NCI-H187 treated with DMSO at 0.1 percent for 48 hours (cell line): ENCODE measurements around the gene LRRTM4.

Source experiments
- DNase-seq: peaks from one replicate; lab custom pipeline; 2025; lab: John Stamatoyannopoulos, UW

The LRRTM4 gene

DNA sequence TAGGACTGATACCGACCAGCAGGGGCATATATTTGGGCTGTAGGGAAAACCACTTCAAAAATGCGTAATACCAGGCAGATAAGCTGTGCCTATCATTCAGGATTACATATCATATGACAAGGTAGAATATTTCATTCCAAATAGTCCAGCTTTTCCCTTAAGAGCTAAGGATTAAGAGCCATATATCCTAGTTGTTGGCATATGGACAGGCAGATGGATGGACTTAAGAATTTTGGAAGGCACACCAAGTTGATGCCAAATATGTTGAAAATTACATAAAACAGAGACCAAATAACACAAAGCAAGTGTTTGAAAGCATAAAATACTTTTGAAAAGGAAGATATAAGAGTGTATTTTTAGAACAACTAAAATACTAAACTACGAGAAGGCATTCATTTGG, 52.1 kb downstream of the LRRTM4 start:
- no peak for DNase-seq

DNA sequence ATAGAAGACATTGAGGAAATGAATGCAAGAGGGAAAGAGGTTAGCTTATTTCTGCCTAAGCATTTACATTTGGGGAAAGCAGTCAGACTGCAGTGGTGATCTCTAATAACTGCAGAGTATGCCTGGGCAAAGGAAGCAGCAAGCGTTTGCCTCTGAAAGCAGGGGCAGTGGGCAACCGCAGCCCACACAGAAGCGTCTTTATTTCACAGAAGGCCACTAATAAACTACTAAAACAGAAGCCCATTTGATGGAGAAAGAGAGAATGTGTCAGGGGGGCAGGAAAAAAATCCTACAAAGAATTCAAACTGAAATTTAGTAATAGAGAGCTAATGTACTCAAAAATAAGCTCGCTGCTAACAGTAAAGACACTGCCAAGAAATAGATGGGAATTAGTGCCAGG, 53.1 kb downstream of the LRRTM4 start:
- DNase-seq = no peak

DNA sequence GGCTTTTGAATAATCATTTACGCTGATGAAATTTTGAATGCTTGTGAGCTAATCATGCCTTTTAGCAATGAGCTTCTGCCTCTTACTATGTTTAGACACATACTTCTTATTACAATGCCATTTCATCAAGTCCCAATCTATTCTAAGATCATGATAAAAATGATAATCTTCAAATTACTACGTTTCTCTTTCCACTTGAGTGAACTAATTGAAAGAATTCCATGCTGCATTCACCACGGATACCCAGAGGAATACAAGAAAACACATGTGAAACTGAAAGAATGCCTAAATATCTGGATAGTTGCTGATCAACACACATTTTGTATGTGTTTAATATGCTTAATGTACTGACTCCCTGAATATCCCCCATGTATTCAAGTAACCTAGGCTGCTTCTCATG, 62.3 kb downstream of the LRRTM4 start:
- no peak for DNase-seq

DNA sequence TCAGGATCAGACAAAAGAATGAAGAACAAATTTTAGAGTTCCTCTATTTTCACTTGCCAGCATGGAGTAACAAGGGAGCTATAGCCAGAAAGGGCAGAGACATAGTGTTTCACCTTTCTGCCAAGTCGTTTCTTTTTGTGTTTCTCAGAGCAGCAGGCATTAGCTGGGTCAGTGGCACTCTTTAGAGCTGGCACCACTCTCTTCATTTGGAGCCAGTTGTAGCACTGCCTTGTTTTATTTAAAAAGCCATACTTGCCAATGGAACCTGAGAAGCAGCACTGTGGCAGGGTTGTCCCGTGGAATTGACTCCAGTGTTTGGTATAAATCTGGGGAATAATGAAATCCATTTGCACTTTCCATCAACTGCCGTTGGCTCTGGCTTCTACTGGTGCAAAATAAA, 64.0 kb downstream of the LRRTM4 start:
- no peak for DNase-seq

DNA sequence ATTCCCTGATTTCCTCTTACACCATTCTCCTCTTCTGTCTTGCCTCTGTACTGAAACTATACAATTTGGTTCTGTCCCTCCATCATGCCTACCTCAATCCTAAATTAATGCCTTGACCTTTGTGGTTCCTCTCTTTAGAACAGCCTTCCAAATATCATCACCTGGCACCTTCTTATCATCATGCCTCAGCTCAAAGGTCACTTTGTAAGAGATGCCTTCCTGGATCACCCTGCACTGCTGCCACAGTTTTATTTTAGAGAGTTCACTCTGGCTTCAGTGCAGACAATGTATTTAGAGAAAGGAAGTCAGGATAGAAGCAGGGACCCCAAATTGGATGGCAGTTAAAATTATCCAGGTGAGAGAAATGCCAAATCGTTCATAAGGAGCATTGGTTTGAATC, 64.5 kb downstream of the LRRTM4 start:
- DNase-seq = no peak

DNA sequence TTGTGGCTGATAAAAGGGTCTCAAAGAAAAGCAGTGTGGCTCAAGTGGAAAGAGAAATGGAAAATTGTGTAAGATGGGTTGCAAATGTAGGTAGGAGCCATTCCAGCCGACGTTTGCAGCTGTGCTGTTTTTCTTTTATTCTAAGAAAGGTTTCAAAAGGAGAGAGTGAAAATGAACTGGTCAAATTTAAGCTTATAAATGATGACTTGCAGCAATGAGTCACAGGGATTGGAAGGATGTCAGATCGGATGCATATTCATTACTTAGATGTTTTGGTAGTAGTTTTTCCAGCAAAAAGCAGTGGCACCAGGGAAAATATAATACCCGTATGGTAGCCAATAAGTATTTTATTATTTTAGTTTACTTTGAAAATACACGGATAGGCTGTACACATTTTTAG, 79.1 kb downstream of the LRRTM4 start:
- no peak for DNase-seq

DNA sequence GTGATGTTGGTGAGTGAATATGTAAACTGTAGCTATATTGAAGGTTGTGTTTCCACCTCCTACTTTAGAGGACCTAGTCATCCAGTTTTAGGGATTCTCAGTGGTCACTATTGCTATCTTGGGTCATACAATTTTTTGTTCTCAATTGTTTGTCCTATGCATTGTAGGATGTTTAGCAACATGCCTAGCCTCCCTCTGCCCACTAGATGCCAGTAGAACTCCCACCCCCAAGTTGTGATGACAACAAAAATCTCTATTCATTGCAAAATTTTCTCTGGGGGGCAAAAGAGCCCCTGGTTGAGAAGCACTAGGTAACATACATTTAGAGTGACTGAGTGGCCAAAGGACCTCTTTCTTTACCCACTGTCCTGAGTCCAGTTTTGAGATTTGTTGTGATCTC, 87.3 kb downstream of the LRRTM4 start:
- no peak for DNase-seq

DNA sequence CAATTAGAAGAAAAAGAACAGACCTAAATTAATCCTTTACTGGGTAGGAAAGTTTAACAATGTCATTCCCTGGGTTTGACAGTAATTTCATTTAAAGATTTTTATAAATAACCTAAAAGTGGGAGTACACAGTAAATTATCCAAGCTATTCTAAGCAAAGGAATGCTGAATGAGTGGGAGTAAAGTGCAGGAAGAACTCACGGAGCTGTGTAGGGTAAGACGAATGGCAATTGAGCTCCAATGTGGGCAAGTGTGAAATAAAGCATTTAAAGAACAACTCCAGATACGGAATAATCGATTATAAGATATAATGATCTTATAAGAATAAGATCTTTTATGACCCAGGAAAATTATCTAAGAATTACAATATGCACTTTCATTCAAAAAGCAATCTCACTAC, 93.2 kb downstream of the LRRTM4 start:
- no peak for DNase-seq

DNA sequence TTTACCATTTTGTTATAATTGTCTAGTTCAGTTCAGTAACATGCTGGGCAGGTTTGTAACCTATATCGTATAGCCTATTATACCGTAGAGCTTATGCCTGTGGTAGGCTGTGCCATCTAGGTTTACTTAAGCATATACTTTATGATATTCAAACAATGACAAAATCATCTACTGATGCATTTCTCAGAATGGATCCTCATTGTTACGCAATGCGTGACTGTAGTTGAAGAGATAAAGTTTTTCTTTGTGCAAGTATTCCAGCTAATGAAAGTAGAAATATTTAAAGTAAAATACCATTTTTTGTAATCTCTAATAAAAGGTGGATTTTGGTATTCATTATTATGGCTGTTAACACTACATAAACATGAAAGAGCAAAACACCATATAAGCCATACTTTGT, 100.2 kb downstream of the LRRTM4 start:
- DNase-seq = no peak

DNA sequence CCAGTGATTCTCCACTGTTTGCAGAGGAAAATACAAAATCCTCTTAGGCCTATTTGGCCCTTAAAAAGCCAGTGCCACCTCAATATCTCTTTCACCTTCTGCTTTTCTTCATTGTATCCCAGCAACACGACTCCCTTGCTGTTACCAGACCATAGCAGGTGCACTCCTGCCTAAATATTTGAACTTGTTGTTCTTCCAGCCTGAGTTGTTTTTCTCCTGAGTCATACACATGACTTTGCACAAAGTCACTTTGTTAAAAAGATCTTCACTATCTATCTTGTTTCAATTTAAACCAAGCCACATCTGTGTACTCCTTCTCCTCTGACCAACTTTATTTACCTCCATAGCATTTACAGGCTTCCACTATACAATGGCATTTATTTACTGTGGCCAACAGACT, 103.6 kb downstream of the LRRTM4 start:
- no peak for DNase-seq

DNA sequence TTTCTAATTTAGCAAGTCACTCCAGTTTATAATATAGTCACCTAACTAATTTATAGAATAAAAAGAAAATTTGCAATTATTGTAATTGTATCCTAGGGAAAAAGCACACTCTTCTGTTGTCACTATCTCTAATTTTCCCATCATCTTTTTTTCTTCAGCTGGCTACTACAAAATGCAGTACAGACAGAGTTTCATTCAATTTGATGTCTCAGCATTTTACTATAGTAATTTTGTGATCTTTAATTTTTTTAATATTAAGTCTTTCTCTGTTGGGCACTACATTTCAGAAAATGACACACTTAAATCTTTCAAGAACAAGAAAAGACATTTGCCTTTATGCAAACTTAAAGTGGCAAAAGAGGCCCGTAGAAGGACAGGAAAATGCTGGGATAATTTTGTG, 118.0 kb downstream of the LRRTM4 start:
- DNase-seq = no peak

DNA sequence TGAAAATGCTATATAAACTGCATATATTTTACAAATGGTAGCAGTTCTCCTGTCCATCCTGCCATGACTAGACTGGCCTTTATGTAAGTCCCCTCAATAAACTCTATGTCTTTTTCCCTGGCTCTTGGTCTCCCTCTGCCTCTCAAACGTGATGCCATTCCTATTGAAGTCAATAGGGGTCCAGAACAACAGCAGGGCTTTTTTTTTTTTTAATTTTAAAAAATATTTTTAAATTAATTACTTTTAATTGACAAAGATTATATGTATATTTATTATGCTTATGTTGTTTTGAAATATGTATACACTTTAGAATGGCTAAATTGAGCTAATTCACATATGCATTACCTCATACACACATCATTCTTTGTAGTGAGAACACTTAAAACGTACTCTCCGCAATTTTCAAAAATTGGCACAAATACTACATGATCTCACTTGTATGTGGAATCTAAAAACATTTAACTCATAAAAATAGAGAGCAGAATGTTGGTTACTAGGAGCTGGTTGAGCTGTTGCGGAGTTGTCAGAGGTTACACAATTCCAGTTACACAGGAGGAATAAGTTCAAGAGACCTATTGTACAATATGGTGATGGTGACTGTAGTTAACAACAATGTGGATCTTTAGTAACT, 123.1 kb downstream of the LRRTM4 start:
- DNase-seq = no peak

DNA sequence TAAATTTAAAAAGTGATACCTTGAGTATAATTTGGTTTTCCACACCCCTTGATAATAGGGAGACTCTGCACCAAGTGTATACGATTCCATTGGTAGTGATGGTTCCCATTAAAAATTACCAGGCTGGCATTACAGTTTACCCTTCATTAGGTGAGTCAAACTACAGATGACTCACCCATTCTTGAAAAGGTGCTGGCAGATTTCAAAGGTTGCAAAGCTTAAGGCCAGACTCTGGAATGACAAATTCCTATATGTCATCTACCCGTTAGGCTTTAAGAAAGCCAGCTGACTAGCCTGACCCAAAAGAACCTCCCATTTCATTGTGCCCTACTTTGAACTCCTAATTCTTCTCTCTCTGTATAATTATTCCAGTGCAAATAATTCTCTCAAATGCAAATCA, 124.4 kb downstream of the LRRTM4 start:
- DNase-seq = no peak

DNA sequence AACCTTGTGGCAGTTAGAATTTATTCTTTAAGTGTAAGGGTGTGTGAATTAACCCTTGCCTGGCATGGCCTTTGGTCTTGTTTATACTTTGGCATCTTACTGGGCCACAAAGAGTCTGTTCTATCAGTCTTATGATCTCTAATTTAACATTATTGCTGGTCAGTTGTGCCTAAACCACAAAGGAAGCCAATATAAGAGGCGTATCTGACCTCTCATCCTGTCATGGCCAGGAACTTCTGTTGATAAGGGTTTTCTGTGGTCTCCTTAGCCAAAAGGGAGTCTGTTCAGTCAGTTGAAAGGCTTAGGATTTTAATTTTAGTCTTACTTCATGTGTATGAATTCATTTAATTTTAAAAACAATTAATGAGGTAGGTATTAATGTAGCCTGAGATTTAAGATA, 127.2 kb downstream of the LRRTM4 start:
- no peak for DNase-seq

DNA sequence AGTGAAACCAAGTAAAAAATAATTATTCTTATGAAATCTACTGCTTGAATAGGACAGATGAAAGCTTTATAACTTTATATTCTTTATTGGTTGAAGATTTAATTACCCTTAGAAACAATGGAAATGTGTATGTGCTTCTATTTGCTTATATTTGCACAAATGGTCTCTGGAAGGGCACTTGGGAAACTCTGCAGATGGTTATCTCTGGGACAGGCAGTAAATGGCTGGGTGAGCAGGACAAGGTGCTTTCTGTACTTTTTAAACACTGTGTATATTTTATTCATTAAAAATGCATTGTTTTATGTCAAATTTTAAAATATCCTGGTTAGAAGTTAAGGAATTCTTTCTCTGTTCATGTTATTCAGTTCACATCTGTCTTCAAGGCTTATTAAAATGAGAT, 131.1 kb downstream of the LRRTM4 start:
- no peak for DNase-seq

DNA sequence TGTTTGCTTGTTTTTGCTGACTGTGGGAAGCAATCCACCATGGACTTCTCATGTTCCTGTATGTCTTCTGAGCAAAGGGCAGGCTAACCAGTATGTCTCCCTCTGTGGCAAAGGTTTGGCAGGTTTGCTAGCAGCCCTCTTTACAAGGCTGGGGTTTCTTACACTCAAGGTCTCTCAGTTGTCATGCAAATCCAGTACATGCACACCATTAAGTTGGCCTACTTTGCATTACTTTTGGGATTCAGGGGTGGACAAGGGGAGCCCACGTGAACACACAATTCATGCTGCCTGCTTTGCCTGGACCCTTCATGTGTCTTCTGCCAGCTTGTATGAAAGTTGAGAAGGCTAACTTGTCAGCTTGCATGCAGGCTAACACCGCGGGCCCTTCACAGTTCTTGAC, 134.9 kb downstream of the LRRTM4 start:
- DNase-seq = no peak

DNA sequence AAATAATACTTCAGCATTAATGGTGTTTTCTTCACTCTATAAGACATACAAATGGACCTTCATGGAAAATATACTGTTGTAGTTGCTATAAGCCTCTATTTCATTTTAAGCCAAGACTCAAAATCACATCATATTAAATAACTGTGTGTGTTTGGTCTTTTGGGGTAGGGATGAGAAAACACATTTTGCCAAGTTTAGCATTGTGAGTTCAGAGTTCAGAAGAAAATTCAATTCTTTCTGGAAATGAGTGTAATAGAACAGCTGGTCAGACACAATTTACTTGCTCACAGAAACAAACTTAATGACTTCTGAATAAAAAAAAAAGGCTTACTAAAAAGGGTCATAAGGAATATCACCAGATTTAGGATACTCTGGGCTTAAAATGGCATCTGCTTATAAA, 149.5 kb downstream of the LRRTM4 start:
- DNase-seq = no peak

DNA sequence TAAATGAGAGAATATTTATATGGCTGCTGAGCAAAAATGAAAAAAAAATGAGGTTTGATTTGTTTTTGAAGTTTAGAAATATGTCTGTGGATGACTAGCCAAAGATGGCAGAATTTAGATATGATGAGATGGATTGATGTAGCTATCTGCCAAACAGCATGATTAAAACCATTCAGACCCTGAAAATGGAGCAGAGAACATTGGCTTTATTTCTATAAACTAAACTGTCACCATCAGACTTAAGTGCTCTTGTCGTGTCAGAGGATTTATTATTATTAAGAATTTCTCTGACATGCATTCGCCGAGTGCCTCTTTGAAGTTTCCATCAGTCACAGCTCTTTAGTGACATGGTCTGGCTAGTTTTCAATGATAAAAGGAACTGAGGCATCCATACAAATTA, 151.7 kb downstream of the LRRTM4 start:
- no peak for DNase-seq

DNA sequence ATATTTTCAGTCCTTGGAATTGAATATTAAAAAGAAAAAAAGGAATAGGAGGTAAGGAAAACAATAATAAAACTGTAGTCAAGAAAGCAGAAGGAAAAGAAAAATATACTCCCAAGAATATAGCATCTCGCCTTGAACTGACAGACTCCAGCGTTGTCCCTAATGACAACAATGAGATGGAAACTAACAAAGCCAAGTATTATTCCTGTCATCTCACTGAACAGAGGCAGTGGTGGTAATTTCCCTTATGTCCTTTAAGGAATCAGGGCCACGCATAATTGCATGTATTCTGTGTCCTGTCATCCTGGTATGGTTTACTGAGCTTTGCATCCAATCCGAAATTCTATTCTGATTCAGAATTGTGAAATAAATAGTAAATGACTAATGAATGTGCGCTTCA, 158.9 kb downstream of the LRRTM4 start:
- DNase-seq = no peak

DNA sequence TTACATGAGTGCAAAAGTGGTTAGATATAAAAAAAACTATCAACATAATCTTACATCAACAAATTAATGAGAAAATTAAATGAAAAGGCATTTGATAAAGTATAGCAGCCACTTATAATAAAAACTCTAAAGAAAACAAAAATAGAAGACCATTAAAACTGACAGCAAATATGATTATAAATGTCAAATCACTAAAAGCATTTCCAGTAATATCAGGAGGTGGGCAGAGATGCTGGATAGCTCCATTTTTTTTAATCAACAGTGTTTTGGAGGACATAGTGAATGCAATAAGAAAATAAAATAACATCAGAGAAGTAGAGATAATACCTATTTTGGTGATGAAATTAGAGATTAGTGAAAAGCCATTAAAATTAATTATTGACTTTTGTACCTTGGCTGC, 173.4 kb downstream of the LRRTM4 start:
- DNase-seq = no peak

DNA sequence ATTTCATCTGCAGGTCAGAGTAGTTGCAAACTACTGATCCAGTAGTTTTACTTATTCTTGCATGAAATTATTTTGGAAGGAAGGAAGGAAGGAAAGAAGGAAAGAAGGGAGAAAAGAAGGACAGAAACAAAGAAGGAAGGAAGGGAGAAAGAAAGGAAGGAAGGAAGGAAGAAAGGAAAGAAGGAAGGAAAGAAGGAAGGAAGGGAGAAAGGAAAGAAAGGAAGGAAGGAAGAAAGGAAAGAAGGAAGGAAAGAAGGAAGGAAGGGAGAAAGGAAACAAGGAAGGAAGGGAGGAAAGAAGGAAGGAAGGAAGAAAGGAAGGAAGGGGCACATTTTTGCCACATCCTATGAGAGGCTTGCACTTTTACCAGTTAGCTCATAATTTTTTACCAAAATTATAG, 186.2 kb downstream of the LRRTM4 start:
- no peak for DNase-seq

DNA sequence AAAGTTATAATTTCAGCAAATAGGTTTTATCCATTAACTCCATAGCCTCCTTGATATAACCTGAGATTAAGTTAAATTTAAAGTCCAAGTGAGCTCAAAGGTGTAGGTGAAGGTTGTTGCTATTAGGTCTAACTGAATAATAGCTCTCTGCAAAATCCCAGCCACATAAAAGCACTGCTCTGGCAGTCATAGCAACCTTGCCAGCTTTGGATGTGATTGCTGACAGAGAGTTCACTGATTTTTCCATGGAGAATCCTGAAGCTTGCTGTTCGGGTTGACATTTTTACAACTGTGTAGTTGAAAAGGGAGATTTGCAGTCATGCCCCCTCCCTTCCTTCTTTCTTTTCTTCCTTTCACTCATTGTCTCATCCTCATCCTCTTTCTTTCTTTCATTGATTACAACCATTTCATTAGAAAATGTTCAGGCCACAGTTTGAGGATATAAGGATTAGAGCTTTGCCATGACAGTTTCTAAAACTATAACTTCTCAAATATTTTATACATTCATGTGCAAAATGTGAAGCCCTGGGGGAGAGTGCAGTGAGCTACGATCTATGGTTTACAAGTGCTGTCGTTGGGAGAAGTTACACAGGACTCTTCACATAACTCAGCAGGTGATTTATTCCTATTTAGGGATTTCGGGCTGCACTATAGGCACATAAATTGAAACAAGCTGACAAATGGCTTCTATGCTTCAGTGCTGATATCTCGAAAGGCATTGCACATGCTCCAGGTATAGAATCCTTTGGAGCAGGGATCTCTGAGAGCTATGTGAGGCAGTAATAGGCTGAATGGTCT, 193.8 kb downstream of the LRRTM4 start:
- DNase-seq = no peak

DNA sequence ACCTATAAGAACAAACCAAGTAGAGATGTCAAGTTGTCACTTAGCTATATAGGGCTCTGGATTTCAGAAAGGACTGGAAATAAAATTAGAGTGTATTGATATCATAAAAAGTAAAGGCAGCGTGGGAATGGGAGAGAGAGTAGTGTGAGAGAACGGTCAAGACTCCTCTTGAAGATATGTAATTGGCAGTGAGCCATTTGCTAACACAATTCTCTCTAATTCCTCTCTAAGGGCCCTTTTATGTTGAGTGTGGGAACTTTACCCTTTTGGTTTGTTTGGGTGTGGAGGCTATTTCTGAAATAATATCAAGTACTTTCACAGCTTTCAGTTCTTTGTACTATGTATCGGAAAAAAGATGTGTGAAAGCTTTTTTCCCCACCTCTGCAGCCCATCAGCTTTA, 196.8 kb downstream of the LRRTM4 start:
- DNase-seq = no peak

DNA sequence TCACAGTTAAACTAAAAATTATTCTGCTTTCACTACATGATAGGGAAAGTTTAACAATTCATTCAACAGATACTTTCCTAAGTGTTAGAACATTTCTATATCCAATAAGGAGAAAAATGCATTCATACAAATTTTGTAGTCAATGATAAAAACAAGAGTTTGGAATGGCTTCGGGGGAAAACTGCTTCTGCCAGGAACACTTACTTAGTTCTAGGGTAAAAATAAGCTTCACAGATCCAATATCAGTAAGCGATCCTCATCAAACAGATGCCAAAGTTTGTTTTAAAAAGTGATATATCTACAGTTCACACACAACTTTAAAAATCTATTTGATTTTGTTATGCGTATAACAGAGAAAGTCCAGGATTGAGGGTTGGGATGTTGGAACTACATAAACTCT, 199.7 kb downstream of the LRRTM4 start:
- no peak for DNase-seq
